Measurements from ENCODE around the gene RAD51B.

The RAD51B gene

GRCh38 chr14:68132563-68133121 lies 313.1 kb downstream of the RAD51B start:
- no peak overlapping the region for H3K27ac ChIP-seq
- no peak overlapping the region for H3K4me3 ChIP-seq
- no peak for DNase-seq (ENCODE audit: low read depth, low spot score)
- H3K36me3 ChIP-seq (ENCODE audit: insufficient read depth, low read length): peaks cover 6% of the 10 kb centered on the region; the same call in 1 of the 2 replicates
- no peak overlapping the region for H3K9ac ChIP-seq (ENCODE audit: insufficient read length)
- TF ChIP-seq EZH2 (IDR thresholded peaks at IDR 0.05) (no peak), FOXP2 (optimal IDR thresholded peaks at IDR 0.05; ENCODE audit: control extremely low read depth, extremely low read length, insufficient read depth) (no peak), POLR2AphosphoS5 (IDR thresholded peaks at IDR 0.05; ENCODE audit: borderline replicate concordance, low read depth, low read length) (no peak)
- H3K9me3 ChIP-seq (ENCODE audit: low read depth, low read length): no peaks in the 10 kb centered on the region; the same call in 1 of the 2 replicates

DNA sequence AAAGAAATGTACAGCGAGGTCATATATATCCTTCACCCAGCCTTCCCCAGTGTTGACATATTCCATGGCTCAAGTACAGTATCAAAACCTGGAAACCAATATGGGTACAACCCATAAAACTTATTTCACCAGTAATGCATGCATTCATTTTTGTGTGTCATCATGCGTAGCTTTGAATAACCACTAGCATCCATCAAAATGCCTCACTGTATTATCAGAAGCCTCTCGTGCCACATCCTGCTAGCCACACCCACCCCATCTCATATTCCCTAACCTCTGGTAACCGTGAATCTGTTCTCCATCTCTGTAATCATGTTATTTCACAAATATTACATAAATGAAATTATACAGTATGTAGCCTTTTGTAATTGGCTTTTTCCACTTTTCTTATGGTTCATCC lies 314.3 kb downstream of the RAD51B start:
- DNase-seq (ENCODE audit: low read depth, low spot score): no peak
- no peak overlapping the region for H3K27ac ChIP-seq
- no peak overlapping the region for H3K4me3 ChIP-seq
- H3K9ac ChIP-seq (ENCODE audit: insufficient read length): no peak overlapping the region
- peaks cover 6% of the 10 kb centered on the region; the same call in 1 of the 2 replicates for H3K36me3 ChIP-seq (ENCODE audit: insufficient read depth, low read length)
- H3K9me3 ChIP-seq (ENCODE audit: low read depth, low read length): no peaks in the 10 kb centered on the region; the same call in 1 of the 2 replicates
- TF ChIP-seq EZH2 (IDR thresholded peaks at IDR 0.05): no peak
- TF ChIP-seq FOXP2 (optimal IDR thresholded peaks at IDR 0.05; ENCODE audit: control extremely low read depth, extremely low read length, insufficient read depth): no peak
- no peak for TF ChIP-seq POLR2AphosphoS5 (IDR thresholded peaks at IDR 0.05; ENCODE audit: borderline replicate concordance, low read depth, low read length)

GRCh38 chr14:68135028-68135427 lies 315.4 kb downstream of the RAD51B start:
- TF ChIP-seq EZH2 (IDR thresholded peaks at IDR 0.05) (no peak), FOXP2 (optimal IDR thresholded peaks at IDR 0.05; ENCODE audit: control extremely low read depth, extremely low read length, insufficient read depth) (no peak), POLR2AphosphoS5 (IDR thresholded peaks at IDR 0.05; ENCODE audit: borderline replicate concordance, low read depth, low read length) (no peak)
- no peak for DNase-seq (ENCODE audit: low read depth, low spot score)
- no peak overlapping the region for H3K4me3 ChIP-seq
- H3K27ac ChIP-seq: peak overlapping the region; percentile 44; the same call in 1 of the 2 replicates
- peaks cover 6% of the 10 kb centered on the region; the same call in 1 of the 2 replicates for H3K36me3 ChIP-seq (ENCODE audit: insufficient read depth, low read length)
- H3K9ac ChIP-seq (ENCODE audit: insufficient read length): no peak overlapping the region
- H3K9me3 ChIP-seq (ENCODE audit: low read depth, low read length): no peaks in the 10 kb centered on the region; the same call in 1 of the 2 replicates

GRCh38 chr14:68135566-68135965 lies 316.0 kb downstream of the RAD51B start:
- Histone ChIP-seq H3K4me3 (no peak overlapping the region), H3K36me3 (ENCODE audit: insufficient read depth, low read length) (peaks cover 6% of the 10 kb centered on the region; the same call in 1 of the 2 replicates), H3K27ac (peak overlapping the region; percentile 44; the same call in 1 of the 2 replicates), H3K9me3 (ENCODE audit: low read depth, low read length) (no peaks in the 10 kb centered on the region; the same call in 1 of the 2 replicates), H3K9ac (ENCODE audit: insufficient read length) (no peak overlapping the region)
- no peak for DNase-seq (ENCODE audit: low read depth, low spot score)
- TF ChIP-seq FOXP2 (optimal IDR thresholded peaks at IDR 0.05; ENCODE audit: control extremely low read depth, extremely low read length, insufficient read depth) (no peak), EZH2 (IDR thresholded peaks at IDR 0.05) (no peak), POLR2AphosphoS5 (IDR thresholded peaks at IDR 0.05; ENCODE audit: borderline replicate concordance, low read depth, low read length) (no peak)

DNA sequence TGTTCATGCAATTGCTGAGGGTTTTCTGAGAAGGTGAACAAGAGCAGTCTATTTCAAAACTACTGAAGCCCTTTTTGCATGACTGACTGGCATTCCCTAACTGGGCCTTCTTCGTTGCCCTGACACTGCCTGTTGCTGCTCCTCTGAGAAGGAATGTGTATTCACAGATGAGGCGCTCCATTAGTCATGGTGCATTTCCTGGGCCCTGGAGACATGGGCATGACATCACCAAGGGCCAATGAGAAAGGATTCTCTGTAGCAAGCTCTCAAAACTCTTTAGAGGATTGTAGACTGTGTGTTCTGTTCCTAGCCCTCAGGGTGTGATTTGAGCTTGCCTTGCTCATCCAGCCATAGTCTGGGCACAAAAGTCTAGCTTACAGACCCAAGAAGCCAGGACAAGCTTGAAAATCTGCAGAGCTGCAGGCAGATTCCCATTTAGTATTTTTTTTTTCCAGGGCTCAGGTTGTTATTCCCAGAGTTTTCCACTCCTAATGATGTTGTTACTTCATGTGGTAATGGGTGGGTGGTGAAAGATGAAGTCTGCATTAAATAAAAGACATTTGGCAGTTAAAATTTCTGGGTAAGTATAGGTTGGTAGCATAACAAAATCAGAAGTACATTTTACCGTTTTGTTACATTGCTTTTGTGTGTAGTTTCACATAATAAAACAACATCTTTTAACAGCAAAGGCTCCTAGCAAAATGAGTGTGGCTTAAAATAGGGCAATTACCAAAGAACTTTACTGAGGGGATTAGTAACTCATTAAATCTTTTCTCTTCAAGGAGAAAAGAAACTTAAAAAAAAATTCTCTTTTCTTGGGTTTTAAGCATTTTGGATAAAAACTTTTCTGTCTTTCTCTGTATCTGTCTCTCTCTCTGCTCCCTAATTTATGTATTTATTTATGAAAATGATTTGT lies 318.4 kb downstream of the RAD51B start:
- TF ChIP-seq EZH2 (IDR thresholded peaks at IDR 0.05): no peak
- peak; percentile 62 for TF ChIP-seq POLR2AphosphoS5 (IDR thresholded peaks at IDR 0.05; ENCODE audit: borderline replicate concordance, low read depth, low read length)
- peak; percentile 89 for TF ChIP-seq FOXP2 (optimal IDR thresholded peaks at IDR 0.05; ENCODE audit: control extremely low read depth, extremely low read length, insufficient read depth)

DNA sequence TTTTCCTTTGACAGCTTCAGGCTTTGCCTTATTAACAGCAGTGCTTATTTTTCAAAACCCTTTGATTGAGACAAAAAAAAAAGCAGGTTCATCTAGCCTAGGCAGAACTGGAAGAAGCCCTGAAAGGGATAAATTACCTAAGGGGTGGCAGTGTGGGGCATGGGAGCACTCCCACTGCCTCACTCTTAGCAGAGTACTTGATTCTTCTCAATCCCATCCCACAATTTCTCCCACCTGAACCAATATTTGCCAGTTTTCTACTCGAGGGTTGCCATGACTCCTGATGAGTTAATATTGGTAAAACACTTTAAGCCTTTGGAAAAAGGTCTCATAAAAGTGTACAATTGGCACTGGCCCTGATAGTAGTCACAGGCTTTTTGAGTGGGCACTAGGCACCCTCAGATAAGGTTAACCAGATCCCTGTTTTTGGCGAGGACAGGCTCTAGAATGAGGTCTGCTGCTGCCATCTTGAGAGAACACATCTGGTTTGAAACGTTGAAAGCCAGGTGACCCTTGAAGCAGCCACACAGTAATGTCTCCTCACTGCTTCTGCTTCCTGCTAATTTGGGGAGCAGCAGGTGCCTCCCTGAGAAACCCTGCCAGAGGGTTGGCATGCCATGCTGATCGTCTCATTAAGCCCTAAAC lies 320.0 kb downstream of the RAD51B start:
- DNase-seq (ENCODE audit: low read depth, low spot score): no peak
- TF ChIP-seq FOXP2 (optimal IDR thresholded peaks at IDR 0.05; ENCODE audit: control extremely low read depth, extremely low read length, insufficient read depth) (no peak), POLR2AphosphoS5 (IDR thresholded peaks at IDR 0.05; ENCODE audit: borderline replicate concordance, low read depth, low read length) (no peak), EZH2 (IDR thresholded peaks at IDR 0.05) (no peak)
- H3K9ac ChIP-seq (ENCODE audit: insufficient read length): peak overlapping the region; percentile 83
- H3K27ac ChIP-seq: peak overlapping the region; percentile 99
- H3K36me3 ChIP-seq (ENCODE audit: insufficient read depth, low read length): peaks cover 6% of the 10 kb centered on the region; the same call in 1 of the 2 replicates
- no peaks in the 10 kb centered on the region; the same call in 1 of the 2 replicates for H3K9me3 ChIP-seq (ENCODE audit: low read depth, low read length)
- H3K4me3 ChIP-seq: peak overlapping the region; percentile 74

More for the DNA sequence above, 318.4 kb downstream of the RAD51B start:
- peak; percentile 100 for DNase-seq (ENCODE audit: low read depth, low spot score)
- Histone ChIP-seq H3K4me3 (peak overlapping the region; percentile 74), H3K27ac (peak overlapping the region; percentile 99), H3K9me3 (ENCODE audit: low read depth, low read length) (no peaks in the 10 kb centered on the region; the same call in 1 of the 2 replicates), H3K9ac (ENCODE audit: insufficient read length) (peak overlapping the region; percentile 83), H3K36me3 (ENCODE audit: insufficient read depth, low read length) (peaks cover 6% of the 10 kb centered on the region; the same call in 1 of the 2 replicates)

DNA sequence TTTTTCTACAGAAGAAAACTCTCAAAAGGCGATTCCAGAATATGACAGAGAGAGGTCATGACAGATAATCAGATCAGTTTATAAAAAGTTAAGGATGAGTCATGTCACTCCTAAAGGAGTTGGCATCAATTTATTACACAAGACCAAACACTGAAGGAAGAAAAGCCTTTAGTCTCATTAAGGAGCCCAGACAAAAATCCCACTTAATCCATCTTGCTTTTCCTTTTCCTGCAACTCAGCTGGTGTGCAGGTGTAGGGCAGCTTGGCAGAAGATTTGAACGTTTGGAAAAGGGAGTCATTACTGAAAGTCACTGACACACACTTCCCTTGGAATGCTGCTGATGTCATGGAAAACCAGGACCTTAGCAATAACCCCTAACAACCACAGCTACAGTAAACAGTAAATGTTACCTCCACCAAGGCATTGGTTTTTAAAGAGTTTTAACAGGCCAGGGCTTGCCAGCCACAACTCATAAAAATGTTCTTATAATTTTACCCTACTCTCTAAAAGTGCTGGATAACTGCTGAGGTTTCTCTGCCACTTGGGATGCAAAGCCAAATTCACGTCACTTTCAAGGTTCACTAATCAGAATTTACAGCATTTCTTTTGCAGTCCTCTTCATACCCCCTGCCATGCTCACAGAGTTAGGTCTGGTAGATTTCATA lies 320.6 kb downstream of the RAD51B start:
- no peak overlapping the region for H3K9ac ChIP-seq (ENCODE audit: insufficient read length)
- peak overlapping the region; percentile 99 for H3K27ac ChIP-seq
- H3K36me3 ChIP-seq (ENCODE audit: insufficient read depth, low read length): peaks cover 5% of the 10 kb centered on the region; the same call in 1 of the 2 replicates
- no peaks in the 10 kb centered on the region; the same call in 1 of the 2 replicates for H3K9me3 ChIP-seq (ENCODE audit: low read depth, low read length)
- TF ChIP-seq FOXP2 (optimal IDR thresholded peaks at IDR 0.05; ENCODE audit: control extremely low read depth, extremely low read length, insufficient read depth): peak; percentile 11
- no peak for TF ChIP-seq POLR2AphosphoS5 (IDR thresholded peaks at IDR 0.05; ENCODE audit: borderline replicate concordance, low read depth, low read length)
- peak overlapping the region; percentile 32 for H3K4me3 ChIP-seq
- DNase-seq (ENCODE audit: low read depth, low spot score): peak; percentile 76
